Measurements from ENCODE around the gene TNNT2.

Gene TNNT2

GRCh38 chr1:201377611-201378092 is at the start of gene TNNT2:
TNNT2 (minus strand) TSS chr1:201377680; CDS start chr1:201373254, 4,426 bp downstream.
- DNase-seq (ENCODE audit: low read depth in 2 of 3, low spot score in 2 of 3) = no peak

- DNase-seq (ENCODE audit: low read depth in 2 of 3, low spot score in 2 of 3) = no peak
Observed at GRCh38 chr1:201426479-201427310, 49.2 kb upstream of the TNNT2 start.

- DNase-seq (ENCODE audit: low read depth in 2 of 3, low spot score in 2 of 3) = no peak
Observed at GRCh38 chr1:201424146-201424545, 46.7 kb upstream of the TNNT2 start.

DNA sequence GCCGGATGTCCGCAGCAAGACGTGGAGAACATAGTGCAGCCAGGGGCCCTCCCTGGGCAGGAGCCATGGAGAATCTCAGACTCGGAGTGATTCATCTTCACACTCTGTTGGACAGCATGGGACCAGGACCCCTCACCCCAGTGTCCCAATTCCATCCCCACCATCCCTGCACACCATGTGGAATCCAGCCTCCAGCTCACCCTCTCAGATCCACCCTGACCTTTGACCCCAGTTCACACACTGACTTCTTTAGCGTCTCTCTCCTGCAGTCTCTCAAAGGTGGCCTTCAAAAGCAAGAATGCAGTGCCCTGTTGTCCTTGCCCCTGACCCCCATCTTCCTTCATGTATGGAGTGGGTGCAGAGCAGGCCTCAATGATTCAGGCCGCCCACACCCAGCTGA is 46.2 kb upstream of the TNNT2 start:
- no peak for DNase-seq (ENCODE audit: low read depth in 2 of 3, low spot score in 2 of 3)

GRCh38 chr1:201422436-201423030 is 45.1 kb upstream of the TNNT2 start:
- DNase-seq (ENCODE audit: low read depth in 2 of 3, low spot score in 2 of 3) = no peak

DNA sequence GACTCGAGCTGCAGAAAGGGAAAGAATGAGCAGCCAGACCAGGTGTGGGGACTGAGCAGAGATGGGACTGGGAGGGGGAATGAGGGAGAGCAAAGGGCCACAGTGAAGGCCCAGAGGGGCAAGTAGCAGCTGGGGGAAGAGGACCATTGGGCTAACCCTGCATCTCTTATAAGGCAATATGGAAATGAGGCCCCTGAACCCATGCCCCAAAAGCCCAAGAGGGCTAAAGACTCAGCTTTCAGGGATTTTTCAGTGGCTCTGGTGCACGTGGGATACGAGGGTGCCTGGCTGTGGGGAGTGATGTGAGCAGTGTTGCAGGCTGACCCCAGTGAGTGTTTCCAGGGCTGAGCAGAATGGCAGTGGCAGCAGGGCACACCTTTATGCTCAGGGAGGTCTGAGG is 44.5 kb upstream of the TNNT2 start:
- no peak for DNase-seq (ENCODE audit: low read depth in 2 of 3, low spot score in 2 of 3)

GRCh38 chr1:201421041-201421440 is 43.6 kb upstream of the TNNT2 start:
- DNase-seq (ENCODE audit: low read depth in 2 of 3, low spot score in 2 of 3) = no peak

DNA sequence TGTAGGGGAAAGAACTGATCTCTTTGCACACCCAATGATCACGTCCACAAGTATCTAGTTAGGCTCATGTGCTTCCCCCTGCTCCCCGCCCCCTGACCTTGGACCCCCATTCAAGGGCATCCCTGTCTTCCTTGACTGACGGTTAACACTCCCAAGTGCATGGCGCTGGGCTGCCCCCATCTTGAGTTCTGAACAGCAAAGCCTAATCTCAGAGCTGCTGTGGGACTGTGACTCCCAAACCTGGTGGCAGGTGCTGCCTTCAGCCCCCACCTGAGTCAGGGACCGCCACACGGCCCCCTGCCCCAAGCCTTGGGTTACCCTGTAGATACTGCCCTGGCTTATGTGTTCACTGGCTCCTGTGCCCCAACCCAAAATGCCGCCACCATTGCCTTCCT is 43.1 kb upstream of the TNNT2 start:
- DNase-seq (ENCODE audit: low read depth in 2 of 3, low spot score in 2 of 3) = no peak

- no peak for DNase-seq (ENCODE audit: low read depth in 2 of 3, low spot score in 2 of 3)
Observed at GRCh38 chr1:201419746-201420607, 42.5 kb upstream of the TNNT2 start.

- no peak for DNase-seq (ENCODE audit: low read depth in 2 of 3, low spot score in 2 of 3)
Observed at GRCh38 chr1:201419256-201419655, 41.8 kb upstream of the TNNT2 start.

DNA sequence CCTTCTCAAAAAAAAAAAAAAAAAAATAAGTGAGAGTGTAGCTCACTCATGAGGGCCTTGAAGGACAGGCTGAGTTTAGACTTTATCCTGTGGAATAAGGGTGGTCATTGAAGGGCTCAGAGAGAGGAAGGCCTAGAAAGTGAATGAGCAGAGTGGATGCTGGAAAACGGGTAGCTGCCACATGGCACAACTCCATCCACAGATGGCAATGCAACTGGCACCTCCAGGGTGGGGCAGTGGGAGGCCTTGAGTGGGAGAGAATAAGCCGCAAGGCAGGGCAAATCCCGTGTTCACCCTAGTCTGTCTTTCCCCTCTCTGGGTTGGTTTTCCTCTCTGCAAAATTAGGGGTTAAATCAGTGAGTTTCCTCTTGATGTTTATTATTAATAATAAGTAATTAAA is 41.0 kb upstream of the TNNT2 start:
- no peak for DNase-seq (ENCODE audit: low read depth in 2 of 3, low spot score in 2 of 3)

DNA sequence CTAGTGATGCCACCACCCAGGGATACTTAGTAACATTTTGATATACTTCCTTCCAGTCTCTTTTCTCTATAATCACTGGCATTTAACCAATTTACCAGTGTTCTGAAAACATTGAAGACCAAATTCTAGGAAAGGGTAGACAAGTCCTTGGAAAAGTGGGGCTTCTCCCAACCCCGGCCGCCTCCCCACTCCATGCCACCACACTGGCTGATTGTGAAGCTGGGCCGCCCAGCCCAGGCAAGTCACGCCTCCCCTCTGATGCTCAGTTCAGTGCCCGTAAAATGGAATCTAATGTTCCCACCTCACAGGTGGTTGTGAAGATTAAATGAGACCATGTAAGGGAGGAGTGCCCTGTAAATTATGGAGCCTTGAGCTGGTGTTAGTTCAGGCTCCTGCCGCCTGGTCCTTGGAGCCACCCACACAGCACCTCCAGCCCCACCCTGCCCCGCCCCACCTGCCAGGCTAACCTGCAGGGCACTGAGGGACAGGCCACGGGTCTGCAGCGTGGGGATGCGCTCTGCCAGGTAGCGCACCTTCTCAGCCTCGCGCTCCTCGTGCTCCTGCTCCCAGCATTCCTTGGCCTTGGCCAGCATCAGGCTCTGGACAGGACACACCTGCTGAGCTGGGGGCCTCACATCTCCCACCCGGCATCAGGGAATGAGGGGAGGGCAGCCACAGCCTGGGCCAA is 36.7 kb upstream of the TNNT2 start:
- no peak for DNase-seq (ENCODE audit: low read depth in 2 of 3, low spot score in 2 of 3)

GRCh38 chr1:201411292-201411691 is 33.8 kb upstream of the TNNT2 start:
- DNase-seq (ENCODE audit: low read depth in 2 of 3, low spot score in 2 of 3) = no peak

- no peak for DNase-seq (ENCODE audit: low read depth in 2 of 3, low spot score in 2 of 3)
Observed at GRCh38 chr1:201409440-201409839, 32.0 kb upstream of the TNNT2 start.

DNA sequence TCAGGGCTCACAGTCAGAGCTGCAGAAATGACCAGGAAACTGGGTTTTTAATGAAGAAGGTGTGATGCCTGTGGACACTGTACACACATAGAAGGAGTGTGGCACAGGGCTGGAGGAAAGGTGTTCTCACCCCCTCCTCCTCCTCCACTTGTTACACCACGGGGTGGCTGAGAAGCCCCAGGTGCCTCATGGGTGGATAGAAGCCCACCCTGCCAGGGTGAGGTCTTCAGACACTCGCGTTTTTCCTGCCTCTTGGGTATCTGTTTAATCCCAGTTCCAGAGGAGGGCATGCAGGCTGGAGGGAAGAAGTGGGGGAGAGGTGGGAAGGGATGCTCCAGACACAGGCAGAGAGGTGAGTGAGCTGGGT is 31.3 kb upstream of the TNNT2 start:
- no peak for DNase-seq (ENCODE audit: low read depth in 2 of 3, low spot score in 2 of 3)

DNA sequence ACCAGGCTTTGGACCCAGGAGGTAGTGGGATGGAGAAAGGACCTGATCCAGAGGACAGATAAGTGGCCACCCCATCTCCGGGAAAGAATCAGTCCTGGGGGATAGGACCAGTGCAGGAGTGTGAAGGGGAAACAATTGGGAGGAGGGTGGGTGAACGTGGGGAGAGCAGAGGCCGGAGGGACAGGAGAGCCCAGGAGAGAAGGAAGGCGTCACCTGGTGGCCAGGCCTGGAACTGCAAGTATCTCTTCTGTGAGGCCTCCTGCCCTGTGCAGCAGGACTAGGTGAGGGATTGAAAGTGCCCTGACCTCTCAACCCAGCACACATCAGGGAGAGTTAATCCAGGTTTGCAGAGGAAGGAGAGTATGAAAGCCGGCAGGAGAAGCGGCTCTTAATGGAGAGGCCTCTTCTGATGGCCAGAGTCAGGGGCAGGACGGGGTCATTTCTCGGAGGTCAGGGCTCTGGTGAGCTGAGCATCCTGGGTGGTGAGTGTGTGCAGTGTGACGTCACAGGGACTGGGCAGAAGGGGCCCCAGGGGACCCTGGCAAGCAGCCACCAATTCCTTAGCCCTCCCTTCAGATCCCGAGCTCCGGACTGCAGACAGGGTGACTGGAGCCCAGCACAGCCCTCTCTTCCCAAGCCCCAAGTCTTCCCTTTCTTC is 30.8 kb upstream of the TNNT2 start:
- DNase-seq (ENCODE audit: low read depth in 2 of 3, low spot score in 2 of 3) = peak; percentile 38 to 79 (median 73)

- no peak for DNase-seq (ENCODE audit: low read depth in 2 of 3, low spot score in 2 of 3)
Observed at GRCh38 chr1:201406831-201407406, 29.4 kb upstream of the TNNT2 start.

- DNase-seq (ENCODE audit: low read depth in 2 of 3, low spot score in 2 of 3) = no peak
Observed at GRCh38 chr1:201405484-201405831, 28.0 kb upstream of the TNNT2 start.

DNA sequence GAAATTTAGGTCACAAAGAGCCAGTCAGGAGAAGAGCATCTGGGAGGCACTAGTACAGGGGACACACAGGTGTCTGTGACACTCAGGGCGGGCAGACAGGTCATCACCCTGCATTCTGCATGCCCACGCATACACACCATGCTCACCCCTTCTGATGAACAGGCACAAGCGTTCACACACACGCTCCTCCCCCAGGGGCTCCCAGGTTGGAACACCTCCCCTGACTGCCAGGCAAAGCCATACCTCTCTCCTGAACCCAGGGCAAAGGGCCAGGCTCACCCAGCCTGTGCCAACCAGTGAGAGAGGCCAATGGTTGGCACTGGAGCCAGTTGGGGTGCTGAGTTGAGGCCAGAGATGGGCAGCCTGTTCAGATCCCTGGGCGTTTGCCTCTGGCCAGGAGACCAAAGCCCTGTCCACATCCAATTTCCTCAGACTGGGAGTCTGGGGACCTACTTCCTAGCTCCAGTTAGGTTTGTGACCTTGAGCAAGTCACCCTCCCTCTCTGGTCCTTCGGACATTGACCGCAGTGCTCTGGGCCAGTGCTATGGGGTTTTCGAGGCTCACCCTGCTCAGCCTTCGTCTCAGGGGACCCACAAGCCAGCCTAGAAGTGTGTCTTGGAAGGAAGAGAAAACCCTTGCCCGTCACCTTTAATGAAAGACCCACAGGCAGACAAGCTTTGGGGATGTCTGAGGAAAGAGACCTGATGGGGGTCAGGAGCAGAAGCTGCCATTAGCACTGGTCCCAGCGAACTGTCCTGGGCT is 27.4 kb upstream of the TNNT2 start:
- no peak for DNase-seq (ENCODE audit: low read depth in 2 of 3, low spot score in 2 of 3)

DNA sequence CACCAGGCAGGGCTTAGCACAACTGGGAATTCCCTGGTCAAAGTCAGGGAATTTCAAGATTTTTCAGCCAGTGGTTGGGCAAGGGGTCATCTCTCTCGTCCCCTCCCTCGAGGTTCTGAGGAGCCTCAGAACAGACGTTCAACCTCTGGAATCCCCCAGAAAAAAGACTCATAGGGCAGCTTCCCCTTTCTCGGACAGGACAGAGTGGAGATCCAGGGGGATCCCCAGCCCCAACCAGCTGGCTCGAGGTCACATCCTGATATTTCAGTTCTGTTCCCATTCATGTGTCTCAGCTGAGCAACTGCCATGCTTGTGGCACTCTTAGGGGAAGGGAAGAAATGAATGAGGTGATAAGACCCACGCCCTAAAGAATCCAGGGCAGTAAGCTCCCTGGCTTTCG is 26.6 kb upstream of the TNNT2 start:
- DNase-seq (ENCODE audit: low read depth in 2 of 3, low spot score in 2 of 3) = no peak

Data from activated CD8-positive, alpha-beta memory T cell treated with anti-CD3 and anti-CD28 coated beads for 48 hours (primary cell).